G401 (cell line): ENCODE results near the gene CMC1. TPM values are rescaled to one million over a fixed set of nuclear protein-coding genes. Genes with fewer than 3 reads are reported as not detected.
A peak's percentile ranks its signal among the peaks of the same experiment; 100 is the strongest.
"Not testable (repeated sequence)": the region's sequence is repeated elsewhere in the genome, so short reads cannot be mapped to it uniquely, and the experiment has no call there.

ENCODE experiments used
- DNase-seq: peaks from one replicate; pipeline ENCODE4 v3.0.0-alpha.2; 2015; ENCODE audit warnings: low spot score
- in situ Hi-C: cut with HindIII; loops from 2 replicates; pipeline ENCODE4 v1.10.0; 2016; ENCODE audit warnings: low sequenced_read_pairs, mixed read lengths
- total RNA-seq: library from RNA; depleted of rRNA; stranded (reverse); fragments of >200 nt; shearing (Covaris generic); gene quantifications from 2 replicates; pipeline ENCODE4 v1.2.3, GENCODE V29; 2014; rRNA removed

CMC1 gene
- 17.2 and 33.1 TPM in 2 replicates for total RNA-seq

GRCh38 chr3:28241221-28242160, at the start of gene CMC1:
Gene CMC1, plus strand, starts transcription at chr3:28241619. Its CDS starts 175 bp downstream, at chr3:28241794.
- in situ Hi-C loops = no loop called here
- peak; percentile 98 for DNase-seq

GRCh38 chr3:28198161-28198560, 43.3 kb upstream of the CMC1 start:
- no peak for DNase-seq
- in situ Hi-C loops = no loop called here

- no peak for DNase-seq
- in situ Hi-C loops = no loop called here
Measured at GRCh38 chr3:28198974-28199373, 42.4 kb upstream of the CMC1 start.

- DNase-seq, in situ Hi-C loops: not testable (repeated sequence)
Measured at GRCh38 chr3:28199643-28200042, 41.8 kb upstream of the CMC1 start.

- in situ Hi-C loops, DNase-seq: not testable (repeated sequence)
Measured at GRCh38 chr3:28200366-28200848, 41.0 kb upstream of the CMC1 start.

- in situ Hi-C loops = no loop called here
- no peak for DNase-seq
Measured at GRCh38 chr3:28206479-28206878, 34.9 kb upstream of the CMC1 start.

GRCh38 chr3:28207000-28207733, 34.3 kb upstream of the CMC1 start:
- no peak for DNase-seq
- in situ Hi-C loops = no loop called here

- in situ Hi-C loops = no loop called here
Measured at GRCh38 chr3:28210968-28211713, 30.3 kb upstream of the CMC1 start.

GRCh38 chr3:28212681-28213080, 28.7 kb upstream of the CMC1 start:
- no peak for DNase-seq
- in situ Hi-C loops = no loop called here

More at GRCh38 chr3:28210968-28211713, 30.3 kb upstream of the CMC1 start:
- DNase-seq = no peak

GRCh38 chr3:28215407-28215806, 26.0 kb upstream of the CMC1 start:
- in situ Hi-C loops = no loop called here
- no peak for DNase-seq

- in situ Hi-C loops = no loop called here
- no peak for DNase-seq
Measured at GRCh38 chr3:28218071-28218916, 23.1 kb upstream of the CMC1 start.

- no peak for DNase-seq
- in situ Hi-C loops = no loop called here
Measured at GRCh38 chr3:28218917-28219198, 22.6 kb upstream of the CMC1 start.

- no peak for DNase-seq
- in situ Hi-C loops = no loop called here
Measured at GRCh38 chr3:28224430-28224829, 17.0 kb upstream of the CMC1 start.

- DNase-seq = no peak
- in situ Hi-C loops = no loop called here
Measured at GRCh38 chr3:28226020-28226419, 15.4 kb upstream of the CMC1 start.

GRCh38 chr3:28228623-28229022, 12.8 kb upstream of the CMC1 start:
- in situ Hi-C loops = no loop called here
- DNase-seq = no peak

GRCh38 chr3:28232659-28233058, 8.8 kb upstream of the CMC1 start:
- in situ Hi-C loops = no loop called here

GRCh38 chr3:28234454-28234853, 7.0 kb upstream of the CMC1 start:
- in situ Hi-C loops = no loop called here
- DNase-seq = no peak

More at GRCh38 chr3:28232659-28233058, 8.8 kb upstream of the CMC1 start:
- no peak for DNase-seq

GRCh38 chr3:28239108-28239507, 2.3 kb upstream of the CMC1 start:
- in situ Hi-C loops = no loop called here
- no peak for DNase-seq

GRCh38 chr3:28240441-28240840, 978 bp upstream of the CMC1 start:
- DNase-seq = peak; percentile 70
- in situ Hi-C loops = no loop called here
